Measurements from ENCODE around the gene CLMN.

GRCh38 chr14:95215094-95215725 lies 104.5 kb downstream of the CLMN start:
- no peak for TF ChIP-seq CTCF (conservative IDR thresholded peaks at IDR 0.05; ENCODE audit: low read depth in 2 of 2)
- TF ChIP-seq POLR2AphosphoS5 (IDR thresholded peaks at IDR 0.05; ENCODE audit: low read depth) = no peak
